ENCODE results near the gene RNF114. TPM values are rescaled to one million over a fixed set of nuclear protein-coding genes. Genes with fewer than 3 reads are reported as not detected.

The RNF114 gene
- total RNA-seq, 1 donor from 2014 or later: 38.7 TPM

DNA sequence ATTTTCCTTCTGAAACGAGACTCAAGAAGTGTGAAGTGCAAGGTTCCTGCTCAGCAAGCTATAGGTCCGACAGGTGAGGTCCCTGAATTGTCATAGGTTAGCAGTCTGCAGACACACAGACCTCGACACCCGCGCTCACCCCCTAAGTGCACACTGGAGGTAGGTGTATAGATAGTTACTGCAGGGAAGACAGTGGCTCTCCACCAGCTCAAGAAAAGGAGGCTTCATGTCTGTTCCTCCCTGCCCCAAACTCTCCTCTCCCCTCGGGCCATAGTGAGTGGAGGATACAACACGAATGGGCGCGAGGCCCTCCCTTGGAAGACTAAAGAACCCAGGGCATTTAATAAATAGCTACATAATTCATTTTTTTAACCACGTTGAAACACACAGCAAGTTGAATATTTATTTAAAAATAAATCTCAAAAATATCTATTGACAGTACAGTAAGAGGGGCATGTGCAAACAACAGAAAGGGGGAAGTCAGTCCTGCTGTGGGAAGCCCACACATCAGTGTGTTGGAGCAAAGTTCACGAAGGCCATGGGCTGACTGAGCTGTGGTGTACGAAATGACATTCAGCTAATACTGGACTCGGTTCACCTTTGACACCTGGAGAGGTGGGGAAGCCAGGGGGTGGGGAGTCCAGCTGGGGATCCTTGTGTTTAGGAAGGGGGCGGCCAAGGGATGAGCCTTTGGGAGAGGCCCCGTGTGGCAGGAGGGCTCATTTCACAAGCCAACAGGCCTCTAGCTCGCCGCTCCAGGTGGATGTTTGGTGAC lies 31.6 kb upstream of the RNF114 start:
- DNase-seq: no peak

DNA sequence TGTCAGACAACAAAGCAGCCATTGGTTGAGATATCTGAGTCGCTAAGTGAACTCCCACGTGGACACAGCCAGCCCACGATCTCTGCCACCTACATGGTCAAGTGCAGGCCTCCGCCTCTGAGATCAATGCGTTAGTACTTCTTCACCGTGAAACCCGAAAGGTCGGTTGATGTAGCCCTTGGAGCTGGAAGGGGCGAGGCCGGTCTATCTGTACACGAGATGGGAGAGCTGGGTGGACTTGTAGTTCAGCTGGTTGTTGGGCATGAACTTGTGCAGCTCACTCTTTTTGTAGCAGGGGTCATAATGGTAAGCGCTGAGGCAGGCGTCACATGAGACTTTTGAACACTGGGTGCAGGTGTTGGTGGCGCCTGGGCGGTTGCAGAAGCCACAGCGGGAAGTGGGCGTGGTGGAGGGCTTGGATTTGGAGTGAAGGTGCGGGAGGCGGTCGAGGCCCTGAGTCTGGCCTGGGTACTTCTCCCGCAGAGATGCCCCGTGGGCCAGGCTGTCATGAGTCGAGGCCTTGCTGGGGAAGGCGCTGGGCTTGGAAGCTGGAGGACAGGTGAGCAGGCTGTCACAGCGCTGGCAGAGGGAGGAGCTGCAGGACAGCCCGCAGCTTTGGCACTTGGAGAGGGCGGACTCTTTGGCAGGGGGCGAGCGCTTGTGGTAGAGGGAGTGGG lies 30.6 kb upstream of the RNF114 start:
- no peak for DNase-seq

DNA sequence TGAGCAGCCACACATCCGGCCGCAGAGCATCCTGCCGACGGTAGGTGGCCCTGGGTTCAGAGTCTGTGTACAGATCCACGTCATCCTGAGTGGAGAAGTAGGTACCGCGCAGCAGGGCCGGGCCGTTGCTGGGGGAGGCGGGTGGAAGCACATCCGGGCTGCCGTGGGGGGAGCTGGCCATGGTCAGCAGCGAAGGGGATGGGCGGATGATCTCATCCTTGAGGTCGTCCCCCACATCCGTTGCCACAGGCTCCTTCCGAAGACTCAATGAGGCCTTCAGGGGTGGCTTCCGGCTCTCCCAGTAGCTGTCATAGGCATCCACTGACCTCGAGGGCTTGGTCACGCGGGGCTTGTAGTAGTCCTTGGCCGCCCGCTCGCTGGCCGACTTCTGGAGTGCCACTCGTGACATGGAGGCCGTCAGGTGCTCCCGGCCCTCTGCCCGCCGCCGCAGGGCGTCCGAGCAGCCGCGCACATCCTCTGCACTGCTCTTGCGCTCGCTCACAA lies 30.0 kb upstream of the RNF114 start:
- DNase-seq: no peak

DNA sequence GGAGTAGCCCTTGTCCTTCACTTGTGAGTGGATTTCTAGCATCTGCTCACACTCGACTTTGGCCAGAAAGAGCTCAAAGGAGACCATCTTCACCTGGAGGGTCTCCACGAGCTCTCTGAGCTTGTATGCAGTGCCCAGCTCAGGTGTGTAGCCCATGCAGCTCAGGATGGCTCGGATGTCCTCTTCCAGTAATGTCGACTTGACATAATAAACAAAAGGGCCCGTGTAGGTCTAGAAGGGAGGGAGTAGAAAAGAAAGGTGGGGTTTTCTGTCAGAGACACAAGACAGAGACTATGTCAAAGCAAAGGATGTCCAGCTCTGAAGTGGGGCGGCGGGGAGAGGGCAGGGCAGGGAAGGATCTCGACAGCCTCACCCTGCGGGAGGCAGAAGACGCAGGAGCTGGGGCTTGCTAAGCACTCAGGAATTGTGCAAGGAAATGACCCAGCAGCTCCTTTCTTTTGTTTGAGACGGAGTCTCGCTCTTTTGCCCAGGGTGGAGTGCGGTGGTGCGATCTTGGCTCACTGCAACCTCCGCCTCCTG lies 29.5 kb upstream of the RNF114 start:
- DNase-seq: no peak

DNA sequence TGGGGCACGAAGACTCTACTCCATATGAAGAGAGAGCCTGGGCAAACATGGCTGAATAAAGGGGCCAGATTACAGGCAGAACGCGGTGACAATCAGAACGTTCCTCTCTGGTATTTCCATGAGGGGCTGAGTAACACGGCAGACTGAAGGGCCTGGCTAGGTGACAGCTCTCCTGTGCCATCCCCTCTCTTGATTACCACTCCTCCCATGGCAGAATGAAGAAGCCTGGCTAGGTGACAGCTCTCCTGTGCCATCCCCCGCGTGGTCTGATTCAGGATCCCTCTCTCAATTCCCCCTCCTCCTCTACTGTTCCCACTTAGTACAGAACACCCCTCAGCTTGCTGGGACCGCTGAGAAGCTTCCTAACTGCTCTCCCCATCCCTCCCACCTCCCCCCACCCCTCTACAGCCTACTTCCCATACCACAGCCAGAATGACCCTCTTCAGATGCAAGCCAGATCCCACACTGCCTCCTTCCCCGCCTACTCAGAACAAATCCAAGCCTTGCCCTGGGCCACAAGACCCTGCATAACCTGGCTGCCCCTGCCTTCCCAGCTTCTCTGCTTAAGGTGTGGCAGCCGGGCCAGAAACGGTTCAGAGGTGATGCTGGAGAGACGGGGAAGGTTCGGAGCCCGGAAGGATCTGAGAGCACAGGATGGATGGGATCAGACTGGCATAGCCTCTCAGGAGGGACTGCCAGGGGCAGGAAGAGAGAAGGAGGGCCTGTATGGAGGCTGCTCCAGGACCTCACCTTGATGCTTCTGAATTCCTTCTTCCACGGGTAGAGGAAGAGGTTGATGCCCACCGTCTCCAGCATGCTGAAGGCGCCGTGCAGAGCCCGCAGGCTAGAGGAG lies 28.6 kb upstream of the RNF114 start:
- DNase-seq: no peak

DNA sequence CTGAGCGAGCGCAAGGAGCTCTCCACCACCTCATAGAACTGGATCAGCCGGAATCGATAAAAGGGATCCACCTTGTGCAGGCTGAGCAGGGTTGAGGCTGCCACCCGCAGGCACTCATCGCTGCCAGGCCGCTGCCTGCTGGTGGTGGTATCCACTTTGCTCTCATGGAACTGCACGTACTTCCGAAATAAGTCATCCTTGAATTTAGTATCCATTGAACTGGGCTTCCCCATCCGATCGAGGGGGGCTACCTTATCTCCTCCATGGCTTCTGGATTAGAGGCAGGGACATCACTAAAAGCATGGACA lies 28.0 kb upstream of the RNF114 start:
- no peak for DNase-seq

DNA sequence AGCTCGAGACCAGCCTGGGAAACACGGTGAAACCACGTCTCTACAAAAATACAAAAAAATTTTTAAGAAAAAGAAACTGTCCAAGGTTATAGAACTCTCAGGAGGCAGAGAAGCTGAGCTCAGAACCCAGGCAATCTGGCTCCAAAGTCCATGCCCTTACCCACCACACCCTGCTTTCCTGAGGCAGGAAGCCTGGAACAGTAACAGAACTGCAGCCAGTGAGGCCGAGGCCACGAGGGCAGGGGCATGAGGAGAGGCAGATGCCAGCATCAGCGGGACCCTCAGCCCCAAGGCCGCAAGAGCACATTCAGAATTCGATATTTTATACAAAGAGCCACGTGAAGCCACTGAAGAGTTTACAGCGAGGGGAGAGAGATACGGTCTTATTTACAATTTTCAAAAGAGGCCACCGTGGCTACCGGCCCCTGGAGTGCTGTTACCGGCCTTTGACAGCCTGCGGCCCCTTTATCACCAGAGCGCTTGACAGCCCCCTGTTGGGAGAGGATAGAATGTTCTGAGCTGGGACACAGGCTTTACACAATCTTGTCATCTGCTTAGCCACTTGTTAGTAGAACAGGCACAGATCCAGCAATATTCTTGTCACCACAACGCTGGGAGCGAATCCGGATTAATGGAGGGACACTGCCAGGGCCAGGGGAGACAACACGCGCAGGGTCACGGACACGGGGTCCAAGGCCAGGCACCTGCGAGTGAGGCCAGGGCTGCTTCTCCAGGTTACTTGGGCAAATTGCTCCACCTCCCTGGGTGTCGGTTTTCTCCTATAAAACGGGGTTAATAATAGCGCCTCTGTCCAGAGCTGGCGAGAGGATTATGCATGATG lies 26.5 kb upstream of the RNF114 start:
- peak; percentile 34 for DNase-seq

DNA sequence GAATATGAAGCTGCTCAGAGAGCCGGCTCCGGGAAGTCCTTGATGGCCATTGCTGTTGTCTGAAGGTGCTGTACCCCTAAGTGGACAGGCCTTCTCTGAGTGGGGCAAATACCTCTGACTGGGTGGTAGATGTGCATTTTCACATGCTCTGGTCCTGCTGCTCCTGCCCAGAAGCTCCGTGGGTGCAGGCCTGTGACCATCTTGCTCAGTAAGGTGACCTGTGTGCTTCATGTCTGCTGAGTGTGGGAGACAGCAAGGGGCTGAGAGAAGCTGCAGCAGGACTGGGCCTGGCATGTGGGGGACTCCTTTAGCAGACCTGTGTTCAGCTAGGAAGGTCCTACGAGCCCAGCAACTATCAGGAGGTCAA lies 25.9 kb upstream of the RNF114 start:
- no peak for DNase-seq

DNA sequence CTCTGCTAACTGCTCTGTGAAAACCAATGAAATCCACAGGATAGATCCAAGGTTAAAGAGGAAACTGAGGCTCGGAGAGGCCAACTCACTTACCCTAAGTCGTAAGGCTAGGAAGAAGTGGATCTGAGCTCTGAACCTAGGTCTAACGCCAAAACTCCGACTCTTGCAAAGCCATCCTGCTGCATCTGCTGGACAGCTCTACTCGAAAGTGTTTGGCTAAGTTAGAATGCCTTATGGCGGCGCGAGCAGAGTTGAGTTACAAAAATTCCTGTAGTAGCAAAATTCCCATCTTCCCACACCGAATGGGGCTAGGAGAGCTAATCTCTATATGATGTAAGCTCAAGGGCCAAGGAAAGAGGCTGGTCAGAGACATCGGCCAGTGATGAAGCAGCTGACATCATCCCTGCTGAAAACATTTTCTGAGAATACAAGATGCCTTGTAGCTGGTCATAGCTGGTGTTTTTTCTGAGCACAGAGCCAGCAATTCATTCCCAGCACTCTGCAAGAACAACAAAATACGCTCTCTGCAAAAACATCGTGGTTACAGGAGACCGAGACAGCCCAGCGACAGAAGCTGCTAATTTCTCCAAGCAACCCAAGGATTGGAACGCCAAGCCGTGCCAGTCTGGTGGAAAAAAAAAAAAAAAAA lies 22.7 kb upstream of the RNF114 start:
- DNase-seq: peak; percentile 35

DNA sequence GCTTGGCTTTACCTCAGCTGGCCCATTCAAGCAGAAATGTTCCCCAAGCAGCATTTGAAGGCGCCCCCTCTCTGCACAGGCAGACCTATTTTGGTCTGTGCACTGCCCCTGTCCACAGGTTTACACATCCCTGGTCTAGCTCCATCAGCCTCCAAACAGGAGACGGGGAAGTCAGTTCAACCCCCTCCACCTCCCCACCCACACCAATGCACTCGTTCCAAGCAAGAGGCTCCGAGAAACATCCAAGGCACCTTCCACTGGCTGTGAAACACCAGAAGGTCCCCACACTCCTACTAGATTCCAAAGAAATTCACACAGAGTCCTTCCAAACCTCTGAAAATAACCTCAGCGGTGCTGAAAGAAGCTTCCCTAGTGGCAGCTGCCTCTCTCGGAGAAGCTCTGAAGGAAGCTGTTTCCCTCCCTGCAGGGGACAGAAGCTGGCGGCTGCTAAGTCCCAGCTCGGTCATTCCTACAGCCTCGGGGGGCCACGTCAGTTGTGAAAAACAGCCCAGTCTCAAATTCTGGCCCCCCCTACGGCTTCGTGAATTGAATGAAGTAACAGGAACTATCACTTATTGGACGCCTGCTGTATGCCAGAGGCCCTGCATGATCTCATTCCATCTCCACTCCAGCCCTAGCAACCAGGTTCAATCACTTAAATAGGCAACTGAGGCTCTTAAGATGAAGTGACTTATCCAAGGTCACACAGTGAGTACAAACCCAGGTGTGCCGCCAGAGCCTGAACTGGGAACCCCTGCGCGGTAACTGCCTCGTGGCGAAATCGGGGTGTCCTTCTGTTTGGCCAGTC lies 21.7 kb upstream of the RNF114 start:
- DNase-seq: peak; percentile 42

DNA sequence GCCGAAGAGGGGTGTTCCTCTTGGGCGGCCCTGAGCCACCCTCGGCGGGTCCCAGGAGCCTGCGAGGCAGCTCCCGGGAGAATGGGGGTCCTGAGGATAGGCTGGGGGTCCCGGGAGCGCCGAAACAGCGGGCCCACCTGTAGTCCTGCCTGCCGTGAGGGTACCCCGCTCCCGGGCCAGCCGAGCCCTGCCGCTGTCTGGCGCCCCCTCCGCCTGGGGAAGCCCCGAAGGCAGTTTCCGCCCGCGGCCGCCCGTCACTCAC lies 21.1 kb upstream of the RNF114 start:
- no peak for DNase-seq

DNA sequence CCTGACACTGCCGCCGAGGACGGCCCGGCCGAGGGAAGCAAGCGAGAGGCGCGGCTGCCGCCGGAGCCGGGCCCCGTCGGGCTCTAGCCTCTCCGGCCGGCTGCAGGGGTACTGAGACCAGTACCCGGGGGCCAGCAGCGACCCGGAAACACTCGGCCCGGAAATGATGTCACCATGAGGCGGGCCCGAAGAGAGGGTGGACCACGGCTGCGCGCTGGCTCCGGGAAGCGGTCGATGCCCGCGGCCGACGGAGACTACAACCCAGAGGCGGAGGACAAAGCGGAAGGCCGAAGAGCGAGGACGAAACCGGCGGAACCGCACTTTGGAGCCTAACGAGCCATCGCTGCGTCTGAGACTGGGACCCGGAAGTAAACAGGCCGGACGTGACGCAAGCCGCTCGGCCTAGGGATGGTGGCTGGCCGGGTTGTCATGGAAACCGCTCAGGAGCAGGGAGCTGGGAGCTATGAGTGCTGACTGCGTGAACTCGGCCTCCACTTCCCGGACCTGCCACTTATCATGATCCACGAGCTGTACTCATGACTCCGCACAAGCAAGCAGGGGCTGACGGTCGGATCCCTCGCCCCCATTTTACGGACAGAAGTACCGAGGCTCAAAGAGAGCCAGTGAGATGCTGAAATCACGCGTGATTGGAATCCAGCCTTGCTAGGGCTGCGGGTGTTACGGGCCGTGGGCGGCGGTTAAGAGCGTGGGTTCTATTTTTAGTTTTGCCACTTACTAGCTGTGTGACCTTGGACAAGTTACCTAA lies 20.6 kb upstream of the RNF114 start, which contains the start of gene SPATA2:
Gene SPATA2, minus strand, starts transcription at position 150 of the 766 bp plus-strand sequence. CDS start 7,039 bp downstream, outside the sequence.
- peak; percentile 87 for DNase-seq

DNA sequence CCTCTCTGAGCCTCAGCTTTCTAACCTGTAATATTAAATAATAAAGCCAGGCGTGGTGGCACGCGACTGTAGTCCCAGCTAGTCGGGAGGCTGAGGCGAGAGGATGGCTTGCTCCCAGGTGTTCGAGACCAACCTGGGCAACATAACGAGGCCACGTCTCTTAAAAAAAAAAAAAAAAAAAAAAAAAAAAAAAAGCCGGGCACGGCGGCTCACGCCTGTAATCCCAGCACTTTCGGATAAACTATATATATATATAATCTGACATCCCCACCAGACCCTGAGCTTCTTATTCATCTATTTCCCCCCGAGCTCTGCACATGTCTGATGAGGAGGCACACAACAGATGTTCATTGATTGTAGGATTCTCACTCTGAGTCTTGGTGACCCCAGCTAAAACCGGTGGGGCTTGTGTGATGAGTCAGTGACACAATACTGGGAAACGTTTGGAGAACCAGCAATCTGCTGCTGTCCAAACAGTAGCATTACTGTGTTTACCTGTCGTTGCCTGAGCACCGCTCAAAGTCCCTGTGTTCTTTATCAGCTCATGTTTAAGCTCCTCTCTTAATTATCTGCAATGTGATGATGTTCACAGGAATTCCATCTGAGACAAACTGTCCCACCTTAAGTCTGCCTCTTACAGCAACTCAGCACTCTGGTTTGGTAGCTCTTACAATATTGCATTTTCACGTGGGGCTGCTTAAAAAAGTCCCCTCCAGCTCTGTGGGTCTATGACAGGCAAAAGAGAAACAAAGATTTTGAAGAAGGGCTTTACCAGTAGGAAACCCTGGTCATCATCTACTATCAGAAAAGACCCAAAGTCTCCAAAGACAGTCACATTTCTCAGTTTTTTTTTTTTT lies 19.8 kb upstream of the RNF114 start:
- no peak for DNase-seq

DNA sequence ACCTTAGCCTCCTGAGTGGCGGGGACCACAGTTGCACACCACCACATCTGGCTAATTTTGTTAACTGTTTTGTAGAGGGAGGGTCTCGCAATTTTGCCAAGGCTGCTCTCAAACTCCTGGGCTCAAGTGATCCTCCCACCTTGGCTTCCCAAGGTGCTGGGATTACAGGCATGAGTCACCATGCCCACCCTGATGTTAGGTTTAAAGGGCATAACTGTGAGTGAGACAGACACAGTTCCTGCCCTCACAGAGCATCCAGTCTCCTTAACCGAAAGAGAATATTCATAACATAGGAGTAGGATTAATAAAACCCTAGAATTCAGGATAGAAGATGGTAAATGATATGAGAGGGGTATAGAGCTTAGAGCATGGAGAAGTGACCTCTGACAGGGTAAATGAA lies 17.8 kb upstream of the RNF114 start:
- no peak for DNase-seq

DNA sequence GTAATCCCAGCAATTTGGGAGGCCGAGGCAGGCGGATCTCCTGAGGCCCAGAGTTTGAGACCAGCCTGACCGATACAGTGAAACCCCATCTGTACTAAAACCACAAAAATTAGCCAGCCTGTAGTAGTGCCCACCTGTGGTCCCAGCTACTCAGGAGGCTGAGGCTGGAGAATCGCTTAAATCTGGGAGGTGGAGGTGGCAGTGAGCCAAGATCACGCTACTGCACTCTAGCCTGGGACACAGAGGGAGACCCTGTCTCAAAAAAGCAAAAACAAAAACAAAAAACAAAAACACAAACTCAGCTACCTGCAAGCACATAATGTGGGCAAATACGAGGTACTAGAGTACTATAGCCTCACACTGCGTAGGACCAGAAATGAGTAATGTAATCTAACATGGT lies 17.2 kb upstream of the RNF114 start:
- no peak for DNase-seq

DNA sequence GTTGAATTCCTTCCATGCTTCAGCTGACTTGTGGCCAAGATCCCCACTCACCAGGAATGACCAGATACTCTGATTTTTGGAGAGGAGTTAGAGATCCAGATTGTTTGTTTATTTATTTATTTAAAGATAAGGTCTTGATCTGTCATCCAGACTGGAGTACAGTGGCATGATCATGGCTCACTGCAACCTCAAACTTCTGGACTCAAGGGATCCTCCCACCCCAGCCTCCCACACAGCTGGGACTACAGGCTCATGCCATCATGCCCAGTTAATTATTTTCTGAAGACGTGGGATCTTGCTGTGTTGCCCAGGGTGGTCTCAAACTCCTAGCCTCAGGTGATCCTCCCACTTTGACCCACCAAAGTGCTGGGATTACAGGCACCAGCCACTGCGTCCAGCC lies 16.7 kb upstream of the RNF114 start:
- DNase-seq: no peak

DNA sequence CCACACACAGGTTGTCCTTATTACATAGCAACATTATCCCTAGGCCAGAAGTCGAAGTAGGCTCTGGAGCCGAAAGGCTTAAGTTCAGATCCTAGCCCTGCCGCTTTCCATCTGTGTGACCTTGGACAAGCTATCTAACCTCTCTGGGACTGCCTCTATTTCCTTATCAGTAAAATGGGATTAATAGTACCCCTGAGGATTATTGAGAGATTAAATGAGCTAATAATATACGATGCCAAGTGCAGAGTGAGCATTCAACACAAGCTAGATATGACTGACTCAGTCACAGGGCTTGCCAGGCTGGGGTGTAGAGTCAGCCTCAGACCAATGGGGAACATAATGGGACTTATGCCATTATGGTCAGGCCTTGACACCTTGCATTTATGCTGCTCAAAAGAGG lies 11.9 kb upstream of the RNF114 start:
- DNase-seq: no peak

DNA sequence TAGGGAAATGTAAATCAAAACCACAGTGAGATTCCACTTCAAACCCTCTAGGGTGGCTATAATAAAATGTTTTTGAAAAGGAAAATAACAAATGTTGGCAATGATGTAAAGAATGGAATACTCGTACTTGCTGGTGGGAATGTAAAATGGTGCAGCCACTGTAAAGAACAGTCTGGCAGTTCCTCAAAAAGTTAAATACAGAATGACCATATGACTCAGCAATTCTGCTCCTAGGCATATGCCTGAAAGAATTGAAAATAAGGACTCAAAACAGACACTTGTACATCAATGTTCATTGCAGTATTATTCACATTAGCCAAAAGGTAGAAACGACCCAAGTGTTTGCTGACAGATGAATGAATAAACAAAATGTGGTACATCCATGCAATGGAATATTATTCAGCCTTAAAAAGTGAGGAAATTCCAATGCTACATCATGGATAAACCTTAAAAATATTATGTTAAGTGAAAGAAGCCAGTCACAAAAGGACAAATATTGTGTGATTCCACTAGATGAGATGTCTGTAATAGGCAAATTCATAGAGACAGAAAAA lies 10.2 kb upstream of the RNF114 start:
- no peak for DNase-seq

Data from occipital lobe (tissue), 2 donors.